HepG2 (cell line): ENCODE results near the gene GRAMD1B. TPM values are rescaled to one million over a fixed set of nuclear protein-coding genes. Genes with fewer than 3 reads are reported as not detected.
A peak's percentile ranks its signal among the peaks of the same experiment; 100 is the strongest.

Experiments
- BRD4 ChIP-seq: sonication (generic); formaldehyde crosslinking; IDR thresholded peaks from 2 replicates; pipeline ENCODE4 v1.4.0; 2020; ENCODE audit warnings: missing genetic modification reagents
- ISX ChIP-seq: sonication (generic); formaldehyde crosslinking; conservative IDR thresholded peaks from 2 replicates; pipeline ENCODE4 v1.5.0; 2020; ENCODE audit warnings: missing genetic modification reagents
- KDM5A ChIP-seq: fragments of 200-600 bp; sonication (generic); IDR thresholded peaks from 2 replicates; pipeline ENCODE4 v1.7.0; 2018; ENCODE audit warnings: antibody characterized with exemption, mild to moderate bottlenecking, low read length, borderline replicate concordance
- PAF1 ChIP-seq: IDR thresholded peaks from 2 replicates; pipeline ENCODE4 v1.6.1; 2016; ENCODE audit warnings: missing genetic modification reagents, missing compliant biosample characterization
- POGZ ChIP-seq: sonication (generic); formaldehyde crosslinking; IDR thresholded peaks from 2 replicates; pipeline ENCODE4 v1.4.0; 2020; ENCODE audit warnings: mild to moderate bottlenecking, missing genetic modification reagents
- RXRB ChIP-seq: IDR thresholded peaks from 2 replicates; pipeline ENCODE4 v1.6.1; 2016; ENCODE audit warnings: borderline replicate concordance, missing genetic modification reagents, missing compliant biosample characterization
- TAF15 ChIP-seq: fragments of 200-400 bp; formaldehyde crosslinking; IDR thresholded peaks from one replicate; pipeline ENCODE4 v1.6.1; 2018; ENCODE audit warnings: mild to moderate bottlenecking, low read depth, low read length; ENCODE audit not compliant: poor library complexity, severe bottlenecking
- ZFP36L2 ChIP-seq: sonication (generic); formaldehyde crosslinking; IDR thresholded peaks from 2 replicates; pipeline ENCODE4 v1.4.0; 2020; ENCODE audit warnings: missing genetic modification reagents
- ZNF274 ChIP-seq: sonication (generic); formaldehyde crosslinking; IDR thresholded peaks from 2 replicates; pipeline ENCODE4 v1.5.1; 2020; ENCODE audit warnings: mild to moderate bottlenecking, missing genetic modification reagents
- ZNF292 ChIP-seq: sonication (generic); formaldehyde crosslinking; IDR thresholded peaks from 2 replicates; pipeline ENCODE4 v1.8.1; 2022; ENCODE audit warnings: mild to moderate bottlenecking, low read depth, missing genetic modification reagents, borderline replicate concordance
- ZNF343 ChIP-seq: sonication (generic); formaldehyde crosslinking; IDR thresholded peaks from 2 replicates; pipeline ENCODE4 v1.4.0; 2020; ENCODE audit warnings: mild to moderate bottlenecking, missing genetic modification reagents
- ZNF383 ChIP-seq: sonication (generic); formaldehyde crosslinking; IDR thresholded peaks from 2 replicates; pipeline ENCODE4 v1.4.0; 2020; ENCODE audit warnings: missing genetic modification reagents, mild to moderate bottlenecking, borderline replicate concordance
- ZNF552 ChIP-seq: sonication (generic); formaldehyde crosslinking; IDR thresholded peaks from 2 replicates; pipeline ENCODE4 v1.9.0; 2022; ENCODE audit warnings: missing genetic modification reagents, mild to moderate bottlenecking, borderline replicate concordance
- ZNF703 ChIP-seq: sonication (generic); formaldehyde crosslinking; IDR thresholded peaks from 2 replicates; pipeline ENCODE4 v1.5.1; 2020; ENCODE audit warnings: missing genetic modification reagents, mild to moderate bottlenecking, moderate library complexity, borderline replicate concordance
- ZNF878 ChIP-seq: sonication (generic); formaldehyde crosslinking; IDR thresholded peaks from 2 replicates; pipeline ENCODE4 v1.8.1; 2023; ENCODE audit warnings: mild to moderate bottlenecking, missing genetic modification reagents, moderate library complexity
- ZSCAN31 ChIP-seq: sonication (generic); formaldehyde crosslinking; IDR thresholded peaks from 2 replicates; pipeline ENCODE4 v1.5.0; 2020; ENCODE audit warnings: low read depth, mild to moderate bottlenecking, missing genetic modification reagents
- polyA plus RNA-seq, 8 experiments: library from polyadenylated mRNA; depleted of rRNA in 3 of 8; stranded (reverse) in 7 of 8; unstranded in 1 of 8; fragments of >200 nt; fragmentation: Illumina TruSeq in 4 of 8; extraction: Trizol in 4 of 8; gene quantifications; 2 replicates each; pipeline versions ENCODE4 v1.2.1 to v1.2.3, GENCODE V29; 2011 to 2016; ENCODE audit warnings: low read depth in 4 of 8, missing spikeins in 1 of 8, mixed read lengths in 1 of 8; ENCODE audit not compliant: insufficient read depth in 1 of 8
- total RNA-seq, 5 experiments: library from RNA; depleted of rRNA; stranded (reverse); fragments of >200 nt; fragmentation: Illumina TruSeq; extraction: Trizol; gene quantifications; 2 replicates each; pipeline ENCODE4 v1.2.3, GENCODE V29; 2016; ENCODE audit warnings: low read depth in 1 of 5
- TF ChIP-seq, protein P1 (sequence below): sonication (generic); formaldehyde crosslinking; IDR thresholded peaks from 2 replicates; pipeline ENCODE4 v1.5.0; 2020; ENCODE audit warnings: mild to moderate bottlenecking, missing genetic modification reagents
- TF ChIP-seq, protein P2 (sequence below): sonication (generic); formaldehyde crosslinking; IDR thresholded peaks from 2 replicates; pipeline ENCODE4 v1.8.1; 2023; ENCODE audit warnings: mild to moderate bottlenecking, missing genetic modification reagents
- TF ChIP-seq, protein P3 (sequence below): sonication (generic); formaldehyde crosslinking; IDR thresholded peaks from 2 replicates; pipeline ENCODE4 v1.4.0; 2020; ENCODE audit warnings: missing genetic modification reagents
- TF ChIP-seq, protein P4 (sequence below): sonication (generic); formaldehyde crosslinking; IDR thresholded peaks from 2 replicates; pipeline ENCODE4 v1.8.1; 2022; ENCODE audit warnings: low read depth, mild to moderate bottlenecking, missing genetic modification reagents

Gene GRAMD1B
- total and polyA plus RNA-seq, 2 of the 13 experiments (the other 11 are each of a cell fraction or from before 2014, with no cell fraction given) = 0.12 TPM; not detected in 1

DNA sequence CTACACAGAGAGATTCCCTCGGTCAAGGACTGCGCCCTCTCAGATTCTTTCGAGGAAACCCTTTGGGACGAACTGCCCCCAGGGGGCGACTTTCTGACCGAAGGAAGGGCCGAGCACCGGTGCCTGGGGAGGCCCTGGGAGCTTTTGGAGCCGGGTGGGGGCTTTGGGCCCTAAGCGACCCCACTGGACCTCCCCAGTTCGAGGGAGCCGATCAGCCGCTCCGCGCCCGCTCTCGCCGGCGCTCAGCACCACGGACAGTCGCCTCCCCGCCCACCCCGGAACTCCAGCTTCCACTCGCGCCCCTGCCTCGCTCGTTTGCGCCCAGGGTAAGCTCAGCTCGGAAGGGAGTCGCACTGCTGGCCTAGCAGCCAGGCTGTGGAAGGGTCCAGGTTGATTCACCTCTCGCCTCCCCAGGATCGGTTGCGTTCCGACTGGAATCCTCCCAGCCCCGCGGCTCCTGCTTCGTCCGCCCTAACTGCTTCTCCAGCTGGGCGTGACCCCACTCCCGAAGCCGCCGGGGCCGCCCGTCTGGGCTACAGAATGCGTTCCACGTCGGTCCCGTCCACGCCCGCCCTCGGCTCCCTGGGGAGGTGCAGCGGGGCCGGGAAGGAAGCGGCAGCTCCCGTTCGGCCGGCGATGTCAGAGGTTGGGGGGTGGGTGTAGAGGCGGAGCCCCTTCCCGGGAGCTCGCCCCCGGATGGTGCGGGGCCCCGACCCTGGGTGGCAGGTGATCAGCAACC lies 223.9 kb downstream of the GRAMD1B start (continued):
- TF ChIP-seq, protein P1, sequence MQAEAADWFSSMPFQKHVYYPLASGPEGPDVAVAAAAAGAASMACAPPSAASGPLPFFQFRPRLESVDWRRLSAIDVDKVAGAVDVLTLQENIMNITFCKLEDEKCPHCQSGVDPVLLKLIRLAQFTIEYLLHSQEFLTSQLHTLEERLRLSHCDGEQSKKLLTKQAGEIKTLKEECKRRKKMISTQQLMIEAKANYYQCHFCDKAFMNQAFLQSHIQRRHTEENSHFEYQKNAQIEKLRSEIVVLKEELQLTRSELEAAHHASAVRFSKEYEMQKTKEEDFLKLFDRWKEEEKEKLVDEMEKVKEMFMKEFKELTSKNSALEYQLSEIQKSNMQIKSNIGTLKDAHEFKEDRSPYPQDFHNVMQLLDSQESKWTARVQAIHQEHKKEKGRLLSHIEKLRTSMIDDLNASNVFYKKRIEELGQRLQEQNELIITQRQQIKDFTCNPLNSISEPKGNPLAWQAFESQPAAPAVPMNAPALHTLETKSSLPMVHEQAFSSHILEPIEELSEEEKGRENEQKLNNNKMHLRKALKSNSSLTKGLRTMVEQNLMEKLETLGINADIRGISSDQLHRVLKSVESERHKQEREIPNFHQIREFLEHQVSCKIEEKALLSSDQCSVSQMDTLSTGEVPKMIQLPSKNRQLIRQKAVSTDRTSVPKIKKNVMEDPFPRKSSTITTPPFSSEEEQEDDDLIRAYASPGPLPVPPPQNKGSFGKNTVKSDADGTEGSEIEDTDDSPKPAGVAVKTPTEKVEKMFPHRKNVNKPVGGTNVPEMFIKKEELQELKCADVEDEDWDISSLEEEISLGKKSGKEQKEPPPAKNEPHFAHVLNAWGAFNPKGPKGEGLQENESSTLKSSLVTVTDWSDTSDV (CRISPR knock-in tag) = peak; percentile 59; the same call in 1 of the 2 replicates
- no peak for TF ChIP-seq ZNF383 (CRISPR knock-in tag)
- TF ChIP-seq, protein P2, sequence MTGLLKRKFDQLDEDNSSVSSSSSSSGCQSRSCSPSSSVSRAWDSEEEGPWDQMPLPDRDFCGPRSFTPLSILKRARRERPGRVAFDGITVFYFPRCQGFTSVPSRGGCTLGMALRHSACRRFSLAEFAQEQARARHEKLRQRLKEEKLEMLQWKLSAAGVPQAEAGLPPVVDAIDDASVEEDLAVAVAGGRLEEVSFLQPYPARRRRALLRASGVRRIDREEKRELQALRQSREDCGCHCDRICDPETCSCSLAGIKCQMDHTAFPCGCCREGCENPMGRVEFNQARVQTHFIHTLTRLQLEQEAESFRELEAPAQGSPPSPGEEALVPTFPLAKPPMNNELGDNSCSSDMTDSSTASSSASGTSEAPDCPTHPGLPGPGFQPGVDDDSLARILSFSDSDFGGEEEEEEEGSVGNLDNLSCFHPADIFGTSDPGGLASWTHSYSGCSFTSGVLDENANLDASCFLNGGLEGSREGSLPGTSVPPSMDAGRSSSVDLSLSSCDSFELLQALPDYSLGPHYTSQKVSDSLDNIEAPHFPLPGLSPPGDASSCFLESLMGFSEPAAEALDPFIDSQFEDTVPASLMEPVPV = no peak
- TF ChIP-seq BRD4 (CRISPR knock-in tag) = no peak
- TF ChIP-seq, protein P3, sequence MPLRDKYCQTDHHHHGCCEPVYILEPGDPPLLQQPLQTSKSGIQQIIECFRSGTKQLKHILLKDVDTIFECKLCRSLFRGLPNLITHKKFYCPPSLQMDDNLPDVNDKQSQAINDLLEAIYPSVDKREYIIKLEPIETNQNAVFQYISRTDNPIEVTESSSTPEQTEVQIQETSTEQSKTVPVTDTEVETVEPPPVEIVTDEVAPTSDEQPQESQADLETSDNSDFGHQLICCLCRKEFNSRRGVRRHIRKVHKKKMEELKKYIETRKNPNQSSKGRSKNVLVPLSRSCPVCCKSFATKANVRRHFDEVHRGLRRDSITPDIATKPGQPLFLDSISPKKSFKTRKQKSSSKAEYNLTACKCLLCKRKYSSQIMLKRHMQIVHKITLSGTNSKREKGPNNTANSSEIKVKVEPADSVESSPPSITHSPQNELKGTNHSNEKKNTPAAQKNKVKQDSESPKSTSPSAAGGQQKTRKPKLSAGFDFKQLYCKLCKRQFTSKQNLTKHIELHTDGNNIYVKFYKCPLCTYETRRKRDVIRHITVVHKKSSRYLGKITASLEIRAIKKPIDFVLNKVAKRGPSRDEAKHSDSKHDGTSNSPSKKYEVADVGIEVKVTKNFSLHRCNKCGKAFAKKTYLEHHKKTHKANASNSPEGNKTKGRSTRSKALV = no peak; the same call in 1 of the 2 replicates
- no peak for TF ChIP-seq TAF15
- no peak; the same call in 1 of the 2 replicates for TF ChIP-seq ZFP36L2 (CRISPR knock-in tag)
- TF ChIP-seq KDM5A = no peak
- no peak for TF ChIP-seq ZNF343 (CRISPR knock-in tag)
- no peak for TF ChIP-seq ZNF552 (CRISPR knock-in tag)
- TF ChIP-seq POGZ (CRISPR knock-in tag) = no peak
- TF ChIP-seq ISX (CRISPR knock-in tag) = no peak
- TF ChIP-seq ZNF703 (CRISPR knock-in tag) = 0 out of 2 replicates have a peak, but pooled peaks have one; percentile 41
- TF ChIP-seq ZNF292 = no peak
- TF ChIP-seq ZSCAN31 (CRISPR knock-in tag) = 0 out of 2 replicates have a peak, but pooled peaks have one; percentile 62
- TF ChIP-seq, protein P4, sequence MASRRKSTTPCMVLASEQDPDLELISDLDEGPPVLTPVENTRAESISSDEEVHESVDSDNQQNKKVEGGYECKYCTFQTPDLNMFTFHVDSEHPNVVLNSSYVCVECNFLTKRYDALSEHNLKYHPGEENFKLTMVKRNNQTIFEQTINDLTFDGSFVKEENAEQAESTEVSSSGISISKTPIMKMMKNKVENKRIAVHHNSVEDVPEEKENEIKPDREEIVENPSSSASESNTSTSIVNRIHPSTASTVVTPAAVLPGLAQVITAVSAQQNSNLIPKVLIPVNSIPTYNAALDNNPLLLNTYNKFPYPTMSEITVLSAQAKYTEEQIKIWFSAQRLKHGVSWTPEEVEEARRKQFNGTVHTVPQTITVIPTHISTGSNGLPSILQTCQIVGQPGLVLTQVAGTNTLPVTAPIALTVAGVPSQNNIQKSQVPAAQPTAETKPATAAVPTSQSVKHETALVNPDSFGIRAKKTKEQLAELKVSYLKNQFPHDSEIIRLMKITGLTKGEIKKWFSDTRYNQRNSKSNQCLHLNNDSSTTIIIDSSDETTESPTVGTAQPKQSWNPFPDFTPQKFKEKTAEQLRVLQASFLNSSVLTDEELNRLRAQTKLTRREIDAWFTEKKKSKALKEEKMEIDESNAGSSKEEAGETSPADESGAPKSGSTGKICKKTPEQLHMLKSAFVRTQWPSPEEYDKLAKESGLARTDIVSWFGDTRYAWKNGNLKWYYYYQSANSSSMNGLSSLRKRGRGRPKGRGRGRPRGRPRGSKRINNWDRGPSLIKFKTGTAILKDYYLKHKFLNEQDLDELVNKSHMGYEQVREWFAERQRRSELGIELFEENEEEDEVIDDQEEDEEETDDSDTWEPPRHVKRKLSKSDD (CRISPR knock-in tag) = no peak
- TF ChIP-seq ZNF878 (CRISPR knock-in tag) = no peak
- 0 out of 2 replicates have a peak, but pooled peaks have one; percentile 17 for TF ChIP-seq RXRB (CRISPR knock-in tag)
- no peak for TF ChIP-seq ZNF274 (CRISPR knock-in tag)
- TF ChIP-seq PAF1 (CRISPR knock-in tag) = no peak
